ENCODE results near the gene FLRT1. TPM values are rescaled to one million over a fixed set of nuclear protein-coding genes. Genes with fewer than 3 reads are reported as not detected.

FLRT1 gene
- total RNA-seq, 1 experiment from 2014 or later, result 0.31 TPM

- TF ChIP-seq, protein P1, sequence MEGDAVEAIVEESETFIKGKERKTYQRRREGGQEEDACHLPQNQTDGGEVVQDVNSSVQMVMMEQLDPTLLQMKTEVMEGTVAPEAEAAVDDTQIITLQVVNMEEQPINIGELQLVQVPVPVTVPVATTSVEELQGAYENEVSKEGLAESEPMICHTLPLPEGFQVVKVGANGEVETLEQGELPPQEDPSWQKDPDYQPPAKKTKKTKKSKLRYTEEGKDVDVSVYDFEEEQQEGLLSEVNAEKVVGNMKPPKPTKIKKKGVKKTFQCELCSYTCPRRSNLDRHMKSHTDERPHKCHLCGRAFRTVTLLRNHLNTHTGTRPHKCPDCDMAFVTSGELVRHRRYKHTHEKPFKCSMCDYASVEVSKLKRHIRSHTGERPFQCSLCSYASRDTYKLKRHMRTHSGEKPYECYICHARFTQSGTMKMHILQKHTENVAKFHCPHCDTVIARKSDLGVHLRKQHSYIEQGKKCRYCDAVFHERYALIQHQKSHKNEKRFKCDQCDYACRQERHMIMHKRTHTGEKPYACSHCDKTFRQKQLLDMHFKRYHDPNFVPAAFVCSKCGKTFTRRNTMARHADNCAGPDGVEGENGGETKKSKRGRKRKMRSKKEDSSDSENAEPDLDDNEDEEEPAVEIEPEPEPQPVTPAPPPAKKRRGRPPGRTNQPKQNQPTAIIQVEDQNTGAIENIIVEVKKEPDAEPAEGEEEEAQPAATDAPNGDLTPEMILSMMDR (conservative IDR thresholded peaks at IDR 0.05), result no peak
- H2AFZ ChIP-seq (ENCODE audit: low read length), result no peak overlapping the region
- no peak overlapping the region for H4K91ac ChIP-seq (ENCODE audit: insufficient read length, low read depth, low read length)
- H2BK15ac ChIP-seq (ENCODE audit: low read depth, low read length), result no peak overlapping the region
- H2AK5ac ChIP-seq (ENCODE audit: insufficient read length, low read length), result no peak overlapping the region
- H3K23ac ChIP-seq (ENCODE audit: insufficient read length, low read depth, low read length), result no peak overlapping the region
- no peak overlapping the region for H3K9ac ChIP-seq (ENCODE audit: extremely low read depth, insufficient read length, low read length)
- H2BK5ac ChIP-seq (ENCODE audit: insufficient read length, low read length), result no peak overlapping the region
- H3T11ph ChIP-seq (ENCODE audit: low read length), result no peak overlapping the region
- no peak overlapping the region for H3K27ac ChIP-seq (ENCODE audit: insufficient read length, low read depth, low read length)
- Mint-ChIP-seq H3K27me3 (ENCODE audit: low read depth) (peaks cover 14% of the 10 kb centered on the region), H3K9me3 (no peaks in the 10 kb centered on the region), H3K4me1 (peaks cover 7 to 13% of the 10 kb centered on the region in 2 experiments), H3K4me3 (no peak overlapping the region; a peak in 1 of 5 replicates), H3K36me3 (ENCODE audit: insufficient read depth in 1 of 3, low read depth in 3 of 3) (peaks cover 19 to 52% (median 50%) of the 10 kb centered on the region in 3 experiments), H3K27ac (peak overlapping the region in 1 of 3 experiments; percentile 83; a peak in 2 of 7 replicates)
- no peak overlapping the region for H2BK20ac ChIP-seq (ENCODE audit: low read depth, low read length, poor library complexity, severe bottlenecking)
- H3K79me2 ChIP-seq (ENCODE audit: insufficient read depth, low read length), result no peaks in the 10 kb centered on the region
- no peak overlapping the region for H3K4ac ChIP-seq (ENCODE audit: low read depth, low read length)
- H3K18ac ChIP-seq (ENCODE audit: insufficient read length, low read depth, low read length), result no peak overlapping the region
- H4K8ac ChIP-seq (replicated peaks; ENCODE audit: insufficient read length, low read depth, low read length), result no peak overlapping the region
- DNase-seq, result no peak
- peaks cover 3% of the 10 kb centered on the region; the same call in 1 of the 2 replicates for H3K27me3 ChIP-seq (ENCODE audit: insufficient read depth, low read length)
- H3K56ac ChIP-seq (ENCODE audit: insufficient read length, low read depth, low read length), result no peak overlapping the region
- H3K4me2 ChIP-seq (ENCODE audit: insufficient read depth, insufficient read length, low read length), result no peak overlapping the region
- peaks cover 11% of the 10 kb centered on the region for H3K23me2 ChIP-seq (ENCODE audit: insufficient read length, low read depth, low read length, poor library complexity, severe bottlenecking)
- no peaks in the 10 kb centered on the region for H3K4me1 ChIP-seq (ENCODE audit: insufficient read depth, low read length)
- H3K14ac ChIP-seq (ENCODE audit: insufficient read depth, low read length), result no peak overlapping the region
- no peak overlapping the region for H2BK120ac ChIP-seq (ENCODE audit: low read depth, low read length, poor library complexity, severe bottlenecking)
- H4K20me1 ChIP-seq (ENCODE audit: control insufficient read depth, insufficient read depth, insufficient read length), result no peaks in the 10 kb centered on the region
- WGBS (ENCODE audit: extremely low coverage, insufficient read length, low lambda C conversion rate), result no CpG with 5 or more reads among the region's 27 CpGs
- no peak overlapping the region for H4K5ac ChIP-seq (ENCODE audit: insufficient read length, low read depth, low read length)
- no peaks in the 10 kb centered on the region for H3K9me3 ChIP-seq (ENCODE audit: control insufficient read depth, low read depth, low read length)
- H2BK12ac ChIP-seq (ENCODE audit: insufficient read length, low read depth, low read length), result no peak overlapping the region
- H3K79me1 ChIP-seq (ENCODE audit: insufficient read depth, low read depth, low read length, poor library complexity, severe bottlenecking), result no peaks in the 10 kb centered on the region
Measured at GRCh38 chr11:63997104-63997700, 38.5 kb upstream of the FLRT1 start.

Data from H9 (cell line).